GM06990 (cell line): ENCODE data around the gene MROH2A.
A peak's percentile ranks its signal among the peaks of the same experiment; 100 is the strongest.
"Not testable (repeated sequence)": the region's sequence is repeated elsewhere in the genome, so short reads cannot be mapped to it uniquely, and the experiment has no call there.

ENCODE experiments used
- DNase-seq: peaks from one replicate; pipeline ENCODE4 v3.0.0-alpha.2; 2011; ENCODE audit not compliant: insufficient read length; ENCODE audit errors: extremely low read depth
- H3K27me3 ChIP-seq: replicated peaks from 2 replicates; pipeline ENCODE4 v1.6.0; 2011; ENCODE audit warnings: low read length; ENCODE audit not compliant: control insufficient read depth, insufficient read depth
- H3K36me3 ChIP-seq: 2 replicates; pipeline ENCODE4 v1.5.1; 2011; ENCODE audit warnings: low read length; ENCODE audit not compliant: control insufficient read depth, insufficient read depth
- H3K4me3 ChIP-seq: replicated peaks from 2 replicates; pipeline ENCODE4 v1.5.1; 2011; ENCODE audit warnings: low read depth, mild to moderate bottlenecking, control low read depth, low read length
- TF ChIP-seq, protein P1 (sequence below): IDR thresholded peaks from 2 replicates; pipeline ENCODE4 v1.5.1; 2011; ENCODE audit warnings: low read length, control low read depth, mild to moderate bottlenecking, inconsistent platforms; ENCODE audit not compliant: insufficient read depth, poor library complexity, severe bottlenecking

Gene MROH2A

DNA sequence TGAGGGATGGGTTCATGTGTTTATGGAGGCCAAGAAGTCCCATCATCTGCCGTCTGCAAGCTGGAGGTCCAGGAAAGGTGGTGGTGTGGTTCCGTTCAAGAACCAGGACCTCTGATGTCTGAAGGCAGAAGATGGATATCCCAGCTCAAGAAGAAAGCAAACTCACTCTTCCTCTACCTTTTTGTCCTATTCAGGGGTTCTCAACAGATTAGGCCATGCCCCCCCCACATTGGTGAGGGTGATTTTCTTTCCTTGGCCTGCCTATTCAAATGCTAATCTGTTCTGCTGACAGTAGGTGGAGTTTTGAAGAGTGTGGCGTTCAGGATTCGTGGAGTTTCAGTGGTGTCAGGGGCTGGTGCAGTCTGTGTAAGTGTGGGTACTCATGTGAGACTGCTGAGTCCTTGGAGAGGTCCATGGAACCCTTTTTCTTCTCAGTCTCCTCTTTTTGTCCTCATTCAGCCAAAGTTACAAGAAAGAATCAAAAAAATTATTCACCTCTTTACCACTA lies 84.2 kb downstream of the MROH2A start:
- Histone ChIP-seq H3K36me3 (no peaks in the 10 kb centered on the region), H3K27me3 (no peaks in the 10 kb centered on the region), H3K4me3 (no peak overlapping the region)
- no peak for DNase-seq
- TF ChIP-seq, protein P1, sequence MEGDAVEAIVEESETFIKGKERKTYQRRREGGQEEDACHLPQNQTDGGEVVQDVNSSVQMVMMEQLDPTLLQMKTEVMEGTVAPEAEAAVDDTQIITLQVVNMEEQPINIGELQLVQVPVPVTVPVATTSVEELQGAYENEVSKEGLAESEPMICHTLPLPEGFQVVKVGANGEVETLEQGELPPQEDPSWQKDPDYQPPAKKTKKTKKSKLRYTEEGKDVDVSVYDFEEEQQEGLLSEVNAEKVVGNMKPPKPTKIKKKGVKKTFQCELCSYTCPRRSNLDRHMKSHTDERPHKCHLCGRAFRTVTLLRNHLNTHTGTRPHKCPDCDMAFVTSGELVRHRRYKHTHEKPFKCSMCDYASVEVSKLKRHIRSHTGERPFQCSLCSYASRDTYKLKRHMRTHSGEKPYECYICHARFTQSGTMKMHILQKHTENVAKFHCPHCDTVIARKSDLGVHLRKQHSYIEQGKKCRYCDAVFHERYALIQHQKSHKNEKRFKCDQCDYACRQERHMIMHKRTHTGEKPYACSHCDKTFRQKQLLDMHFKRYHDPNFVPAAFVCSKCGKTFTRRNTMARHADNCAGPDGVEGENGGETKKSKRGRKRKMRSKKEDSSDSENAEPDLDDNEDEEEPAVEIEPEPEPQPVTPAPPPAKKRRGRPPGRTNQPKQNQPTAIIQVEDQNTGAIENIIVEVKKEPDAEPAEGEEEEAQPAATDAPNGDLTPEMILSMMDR = no peak

DNA sequence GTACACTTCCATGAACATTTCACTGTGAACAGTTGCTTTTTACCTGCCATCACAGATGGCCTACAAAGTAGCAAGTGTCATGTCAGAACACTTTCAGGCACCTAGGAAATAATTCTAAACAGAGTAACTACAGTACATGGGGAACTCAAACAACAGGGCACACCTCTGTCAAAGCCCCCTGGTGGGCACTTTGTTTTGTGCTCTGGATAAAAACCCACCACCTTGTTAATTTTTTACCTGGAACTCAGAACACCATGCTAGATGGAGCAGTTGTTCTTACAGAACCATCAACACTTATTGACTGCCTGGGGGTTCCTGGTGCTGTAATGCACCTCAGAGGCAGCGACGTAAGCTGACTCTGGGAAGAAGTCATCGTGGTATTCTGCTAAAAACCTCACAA lies 87.7 kb downstream of the MROH2A start:
- H3K36me3 ChIP-seq = no peaks in the 10 kb centered on the region
- H3K27me3 ChIP-seq = no peaks in the 10 kb centered on the region
- no peak overlapping the region for H3K4me3 ChIP-seq
- no peak for DNase-seq
- TF ChIP-seq, protein P1 = peak; percentile 28

DNA sequence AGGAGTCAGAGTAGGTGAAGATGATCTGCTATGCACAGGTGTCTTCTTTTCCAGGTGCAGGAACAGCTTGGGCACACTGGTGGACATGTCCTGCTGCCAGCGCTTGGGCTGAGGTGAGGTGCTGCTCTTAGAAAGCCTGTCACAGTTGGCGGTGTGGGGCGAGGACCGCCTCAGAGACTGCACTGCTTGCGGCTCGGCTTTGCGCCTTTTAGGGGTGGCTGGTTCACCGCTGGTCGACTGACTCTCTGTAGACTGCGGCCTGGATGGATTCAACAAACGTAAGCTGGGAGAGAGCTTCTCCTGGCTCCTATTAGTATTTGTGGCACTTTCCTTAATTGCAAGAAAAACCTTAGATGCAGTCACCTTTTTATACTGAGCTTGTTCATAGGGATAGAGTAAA lies 88.3 kb downstream of the MROH2A start:
- Histone ChIP-seq H3K27me3 (no peaks in the 10 kb centered on the region), H3K36me3 (no peaks in the 10 kb centered on the region), H3K4me3 (no peak overlapping the region)
- no peak for DNase-seq
- TF ChIP-seq, protein P1 = no peak

DNA sequence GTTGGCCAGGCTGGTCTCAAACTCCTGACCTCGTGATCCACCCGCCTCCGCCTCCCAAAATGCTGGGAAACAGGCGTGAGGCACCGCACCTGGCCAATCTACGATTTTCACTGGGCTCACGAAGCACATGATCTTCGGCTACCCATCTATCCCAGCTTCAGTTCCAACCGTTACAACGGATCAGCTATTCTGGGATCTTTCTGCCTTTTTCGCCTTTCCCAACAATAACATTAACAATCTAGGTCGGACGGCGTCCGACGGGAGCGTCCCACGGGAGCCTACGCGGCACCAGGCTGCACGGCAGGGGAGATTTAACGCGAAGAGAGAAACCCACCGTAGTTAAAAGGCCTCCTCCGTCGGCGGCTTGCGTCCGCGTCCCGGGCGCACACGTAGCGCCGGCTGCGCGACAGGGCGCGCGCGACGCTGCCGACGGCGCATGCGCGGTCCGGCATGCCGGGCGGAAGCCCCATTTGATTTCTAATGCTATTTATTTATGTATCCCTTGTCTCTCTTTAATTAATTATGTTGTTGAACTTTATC lies 89.9 kb downstream of the MROH2A start, which contains the start of gene MSL3B:
TSS of gene MSL3B (minus strand) at position 394 of the 540 bp plus-strand sequence.
- Histone ChIP-seq H3K27me3 (no peaks in the 10 kb centered on the region), H3K36me3 (no peaks in the 10 kb centered on the region), H3K4me3 (peak within 1 kb of the TSS; percentile 82)
- TF ChIP-seq, protein P1 = no peak
- peak; percentile 88 for DNase-seq

DNA sequence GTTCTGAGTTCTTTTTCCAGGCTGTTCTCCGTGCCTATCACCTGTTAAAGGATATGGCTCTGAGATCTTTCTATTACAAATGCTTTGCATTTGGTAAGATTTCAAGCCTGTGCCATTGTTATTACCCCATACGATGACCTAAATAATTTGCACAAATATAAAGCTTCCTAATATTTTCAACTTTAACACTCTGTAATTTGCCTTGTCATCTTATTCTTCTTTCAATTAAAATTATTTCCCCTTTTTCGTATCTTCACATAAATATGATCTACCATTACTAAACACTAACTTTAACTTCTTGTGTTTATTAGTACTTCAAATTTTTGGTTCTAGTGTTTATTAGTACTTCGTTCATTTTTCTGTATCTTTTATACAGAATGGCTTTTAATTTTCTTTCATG lies 93.3 kb downstream of the MROH2A start:
- H3K36me3 ChIP-seq = no peaks in the 10 kb centered on the region
- TF ChIP-seq, protein P1 = no peak
- no peak for DNase-seq

DNA sequence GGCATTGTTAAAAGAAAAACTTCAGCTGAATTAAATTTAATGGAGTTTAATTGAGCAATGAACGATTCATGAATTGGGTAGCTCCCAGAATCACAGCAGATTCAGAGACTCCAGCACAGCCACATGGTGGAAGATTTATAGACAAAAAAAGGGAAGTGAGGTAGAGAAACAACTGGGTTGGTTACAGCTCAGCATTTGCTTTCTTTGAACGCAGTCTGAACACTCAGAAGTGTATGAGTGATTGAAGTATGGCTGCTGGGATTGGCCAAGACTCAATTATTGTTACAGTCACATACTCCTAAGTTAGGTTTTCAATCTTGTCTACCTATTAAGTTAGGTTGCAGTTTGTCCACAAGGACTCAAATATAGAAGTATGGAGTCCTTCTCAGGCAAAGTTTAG lies 94.0 kb downstream of the MROH2A start:
- H3K36me3 ChIP-seq, H3K4me3 ChIP-seq, DNase-seq, H3K27me3 ChIP-seq: not testable (repeated sequence)

More for the DNA sequence above, 93.3 kb downstream of the MROH2A start:
- Histone ChIP-seq H3K27me3 (no peaks in the 10 kb centered on the region), H3K4me3 (no peak overlapping the region)
